ENCODE measurements around the gene IGSF11.
A peak's percentile ranks its signal among the peaks of the same experiment; 100 is the strongest.
"Not testable (repeated sequence)": the region's sequence is repeated elsewhere in the genome, so short reads cannot be mapped to it uniquely, and the experiment has no call there.

IGSF11 gene

GRCh38 chr3:118988198-118989130, 46.2 kb downstream of the IGSF11 start:
- no peak for DNase-seq

- no peak for DNase-seq
Measured at GRCh38 chr3:118987477-118987876, 47.2 kb downstream of the IGSF11 start.

- peak; percentile 37 to 48 for DNase-seq
Measured at GRCh38 chr3:118986734-118987133, 47.9 kb downstream of the IGSF11 start.

- DNase-seq = no peak
Measured at GRCh38 chr3:118984699-118985098, 49.9 kb downstream of the IGSF11 start.

GRCh38 chr3:118981494-118982134, 53.0 kb downstream of the IGSF11 start:
- no peak for DNase-seq

- no peak for DNase-seq
Measured at GRCh38 chr3:118980832-118981231, 53.8 kb downstream of the IGSF11 start.

- DNase-seq = no peak
Measured at GRCh38 chr3:118978393-118978758, 56.3 kb downstream of the IGSF11 start.

GRCh38 chr3:118977671-118978392, 56.8 kb downstream of the IGSF11 start:
- DNase-seq = no peak

GRCh38 chr3:118977118-118977517, 57.5 kb downstream of the IGSF11 start:
- no peak for DNase-seq

GRCh38 chr3:118975476-118975875, 59.2 kb downstream of the IGSF11 start:
- not testable (repeated sequence) for DNase-seq

- DNase-seq = no peak
Measured at GRCh38 chr3:118974356-118975097, 60.1 kb downstream of the IGSF11 start.

GRCh38 chr3:118973050-118973449, 61.6 kb downstream of the IGSF11 start:
- DNase-seq = no peak

GRCh38 chr3:118970819-118971218, 63.8 kb downstream of the IGSF11 start:
- DNase-seq = no peak

- DNase-seq = no peak
Measured at GRCh38 chr3:118968640-118969039, 66.0 kb downstream of the IGSF11 start.

- DNase-seq = no peak
Measured at GRCh38 chr3:118968111-118968510, 66.5 kb downstream of the IGSF11 start.

- no peak for DNase-seq
Measured at GRCh38 chr3:118966700-118967099, 67.9 kb downstream of the IGSF11 start.

- DNase-seq = no peak
Measured at GRCh38 chr3:118963711-118964110, 70.9 kb downstream of the IGSF11 start.

- no peak for DNase-seq
Measured at GRCh38 chr3:118960876-118961450, 73.7 kb downstream of the IGSF11 start.

- DNase-seq = no peak
Measured at GRCh38 chr3:118955914-118956556, 78.6 kb downstream of the IGSF11 start.

GRCh38 chr3:118951089-118951488, 83.6 kb downstream of the IGSF11 start:
- no peak for DNase-seq

GRCh38 chr3:118949113-118949760, 85.4 kb downstream of the IGSF11 start:
- DNase-seq = no peak

Measured in Kasumi-1 (cell line).